DND-41 (cell line): ENCODE results near the gene MAN2B2.

ENCODE experiments used
- ATAC-seq: fragments of 200-7000 bp; cut with Tn5 transposase; 3 replicates; pipeline ENCODE4 v1.9.1; 2021; ENCODE audit warnings: low read depth; ENCODE audit not compliant: insufficient read depth
- DNase-seq: peaks from one replicate; pipeline ENCODE4 v3.0.0-alpha.2; 2020
- H2AFZ ChIP-seq: 2 replicates; pipeline ENCODE4 v1.6.0; 2012; ENCODE audit warnings: low read depth, low read length
- H3K27ac ChIP-seq: 2 replicates; pipeline ENCODE4 v1.5.1; 2012; ENCODE audit warnings: low read length, inconsistent platforms
- H3K27me3 ChIP-seq: fragments of 200-600 bp; sonication (generic); 2 replicates; pipeline ENCODE4 v1.6.0; 2012; ENCODE audit warnings: low read length, mild to moderate bottlenecking, inconsistent platforms; ENCODE audit not compliant: insufficient read depth, poor library complexity
- H3K36me3 ChIP-seq: 2 replicates; pipeline ENCODE4 v1.5.1; 2012; ENCODE audit warnings: low read length, inconsistent platforms; ENCODE audit not compliant: insufficient read depth
- H3K4me1 ChIP-seq: 2 replicates; pipeline ENCODE4 v1.5.1; 2012; ENCODE audit warnings: mild to moderate bottlenecking, low read length; ENCODE audit not compliant: insufficient read depth
- H3K4me2 ChIP-seq: 2 replicates; pipeline ENCODE4 v1.6.0; 2012; ENCODE audit warnings: mild to moderate bottlenecking, moderate library complexity, low read length, inconsistent platforms; ENCODE audit not compliant: insufficient read depth
- H3K4me3 ChIP-seq, 2 experiments: fragments of 200-600 bp in 1 of 2; shearing (Covaris generic) in 1 of 2; 2 replicates each; pipeline ENCODE4 v1.5.1; 2012 to 2016; ENCODE audit warnings: inconsistent platforms in 2 of 2, low read length in 2 of 2, mild to moderate bottlenecking in 2 of 2, low read depth in 1 of 2, moderate library complexity in 1 of 2
- H3K79me2 ChIP-seq: 2 replicates; pipeline ENCODE4 v1.6.0; 2012; ENCODE audit warnings: low read length, inconsistent platforms; ENCODE audit not compliant: insufficient read depth
- H3K9ac ChIP-seq: 2 replicates; pipeline ENCODE4 v1.6.0; 2012; ENCODE audit warnings: low read depth, mild to moderate bottlenecking, inconsistent platforms, low read length, moderate library complexity
- H3K9me3 ChIP-seq: 2 replicates; pipeline ENCODE4 v1.5.1; 2012; ENCODE audit warnings: low read length, moderate library complexity, mild to moderate bottlenecking, inconsistent platforms; ENCODE audit not compliant: insufficient read depth, severe bottlenecking
- H4K20me1 ChIP-seq: 2 replicates; pipeline ENCODE4 v1.6.0; 2012; ENCODE audit warnings: low read length; ENCODE audit not compliant: insufficient read depth
- EZH2 ChIP-seq: IDR thresholded peaks from 3 replicates; pipeline ENCODE4 v1.6.1; 2012; ENCODE audit warnings: borderline replicate concordance, low read depth, mild to moderate bottlenecking, moderate library complexity, low read length, inconsistent platforms; ENCODE audit not compliant: severe bottlenecking
- TF ChIP-seq, protein P1 (sequence below): IDR thresholded peaks from 2 replicates; pipeline ENCODE4 v1.5.1; 2012; ENCODE audit warnings: borderline replicate concordance, low read length, moderate library complexity, mild to moderate bottlenecking; ENCODE audit not compliant: poor library complexity, severe bottlenecking; ENCODE audit errors: extremely low read depth

Gene MAN2B2

DNA sequence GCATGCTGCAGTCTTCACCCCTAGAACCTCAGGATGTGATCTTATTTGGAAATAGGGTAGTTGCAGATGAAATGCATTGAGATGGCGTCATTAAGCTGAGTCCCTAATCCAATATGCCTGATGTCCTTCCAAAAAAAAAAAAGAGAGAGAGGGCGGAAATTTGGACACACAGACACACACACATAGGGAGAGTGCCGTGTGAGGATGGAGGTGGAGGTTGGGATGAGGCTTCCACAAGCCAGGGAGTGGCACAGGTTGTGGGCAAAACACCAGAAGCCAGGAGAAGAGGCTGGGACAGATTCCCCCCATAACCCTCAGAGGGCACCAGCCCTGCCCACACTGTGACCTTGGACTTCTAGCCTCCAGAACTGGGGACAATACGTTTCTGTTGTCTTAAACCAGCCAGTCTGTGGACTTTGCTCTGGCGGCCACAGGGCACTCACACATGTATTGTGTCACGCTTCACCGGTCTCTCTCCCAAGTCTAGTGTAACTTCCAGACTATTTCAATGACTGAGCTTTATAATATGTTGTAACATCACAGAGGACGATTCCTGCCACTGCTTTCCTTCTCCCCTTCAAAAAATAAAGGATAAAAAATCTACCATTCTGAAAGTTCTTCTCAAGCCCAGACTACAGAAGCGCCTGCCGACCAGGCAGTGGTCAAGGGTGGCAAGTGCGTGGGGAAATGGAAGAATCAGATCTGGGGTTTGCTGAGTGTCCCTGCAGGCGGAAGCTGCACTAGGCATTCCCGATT is 35.8 kb upstream of the MAN2B2 start:
- H3K79me2 ChIP-seq, result no peaks in the 10 kb centered on the region
- no peak for TF ChIP-seq EZH2
- TF ChIP-seq, protein P1, sequence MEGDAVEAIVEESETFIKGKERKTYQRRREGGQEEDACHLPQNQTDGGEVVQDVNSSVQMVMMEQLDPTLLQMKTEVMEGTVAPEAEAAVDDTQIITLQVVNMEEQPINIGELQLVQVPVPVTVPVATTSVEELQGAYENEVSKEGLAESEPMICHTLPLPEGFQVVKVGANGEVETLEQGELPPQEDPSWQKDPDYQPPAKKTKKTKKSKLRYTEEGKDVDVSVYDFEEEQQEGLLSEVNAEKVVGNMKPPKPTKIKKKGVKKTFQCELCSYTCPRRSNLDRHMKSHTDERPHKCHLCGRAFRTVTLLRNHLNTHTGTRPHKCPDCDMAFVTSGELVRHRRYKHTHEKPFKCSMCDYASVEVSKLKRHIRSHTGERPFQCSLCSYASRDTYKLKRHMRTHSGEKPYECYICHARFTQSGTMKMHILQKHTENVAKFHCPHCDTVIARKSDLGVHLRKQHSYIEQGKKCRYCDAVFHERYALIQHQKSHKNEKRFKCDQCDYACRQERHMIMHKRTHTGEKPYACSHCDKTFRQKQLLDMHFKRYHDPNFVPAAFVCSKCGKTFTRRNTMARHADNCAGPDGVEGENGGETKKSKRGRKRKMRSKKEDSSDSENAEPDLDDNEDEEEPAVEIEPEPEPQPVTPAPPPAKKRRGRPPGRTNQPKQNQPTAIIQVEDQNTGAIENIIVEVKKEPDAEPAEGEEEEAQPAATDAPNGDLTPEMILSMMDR, result no peak
- H3K36me3 ChIP-seq, result no peaks in the 10 kb centered on the region
- no peak for ATAC-seq
- no peaks in the 10 kb centered on the region for H3K9me3 ChIP-seq
- no peaks in the 10 kb centered on the region for H3K4me1 ChIP-seq
- no peak overlapping the region for H3K27ac ChIP-seq
- 0 out of 2 replicates have a peak, but pooled peaks cover 5% of the 10 kb centered on the region for H4K20me1 ChIP-seq
- H3K4me3 ChIP-seq, result no peak overlapping the region
- no peak overlapping the region for H3K4me2 ChIP-seq
- H2AFZ ChIP-seq, result no peak overlapping the region
- no peaks in the 10 kb centered on the region for H3K27me3 ChIP-seq
- no peak overlapping the region for H3K9ac ChIP-seq
- no peak for DNase-seq

DNA sequence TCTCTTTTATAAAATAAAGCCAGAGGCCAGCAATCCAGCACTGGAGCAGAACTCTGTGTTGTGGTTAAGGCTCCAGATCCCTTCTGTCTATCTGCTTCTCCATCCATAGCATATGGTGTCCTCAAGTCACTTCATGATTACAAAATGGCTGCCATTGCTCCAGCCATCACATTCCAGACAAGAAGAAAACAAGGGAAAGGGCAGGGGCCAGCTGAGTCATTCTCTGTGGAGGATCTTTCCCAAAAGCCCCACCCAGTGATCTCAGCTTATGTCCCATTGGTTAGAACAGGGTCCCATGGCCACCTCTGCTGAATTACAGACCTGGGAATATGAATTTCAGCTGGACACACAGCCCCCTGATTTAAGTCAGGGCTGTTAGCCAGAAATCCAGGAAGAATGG is 34.1 kb upstream of the MAN2B2 start:
- Histone ChIP-seq H3K27me3 (no peaks in the 10 kb centered on the region), H3K4me2 (no peak overlapping the region), H3K27ac (no peak overlapping the region), H3K36me3 (no peaks in the 10 kb centered on the region), H2AFZ (no peak overlapping the region), H4K20me1 (0 out of 2 replicates have a peak, but pooled peaks cover 5% of the 10 kb centered on the region), H3K4me1 (no peaks in the 10 kb centered on the region), H3K4me3 (no peak overlapping the region), H3K9me3 (no peaks in the 10 kb centered on the region), H3K9ac (no peak overlapping the region), H3K79me2 (no peaks in the 10 kb centered on the region)
- no peak for TF ChIP-seq EZH2
- TF ChIP-seq, protein P1, result no peak
- DNase-seq (no peak), ATAC-seq (no peak)

DNA sequence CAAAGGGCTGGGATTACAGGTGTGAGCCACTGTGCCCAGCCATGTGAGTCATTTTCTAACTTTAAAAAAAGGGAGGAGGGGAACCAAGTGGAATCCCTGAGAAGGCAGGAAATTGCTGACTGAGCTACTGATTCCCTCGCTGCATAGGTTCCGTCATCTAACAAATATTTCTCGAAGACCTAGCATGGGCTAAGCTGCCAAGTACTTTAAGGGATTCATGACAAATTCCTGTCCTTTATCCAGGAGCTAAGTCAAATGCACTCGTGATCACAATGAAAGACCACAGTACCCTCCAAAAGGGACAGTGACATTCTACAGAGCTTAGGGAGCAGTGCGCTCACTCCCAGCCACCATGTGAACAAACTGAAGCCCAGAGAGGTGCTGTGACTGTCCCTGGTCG is 33.2 kb upstream of the MAN2B2 start:
- H3K9ac ChIP-seq, result no peak overlapping the region
- 0 out of 2 replicates have a peak, but pooled peaks cover 5% of the 10 kb centered on the region for H4K20me1 ChIP-seq
- H3K79me2 ChIP-seq, result no peaks in the 10 kb centered on the region
- H3K4me2 ChIP-seq, result no peak overlapping the region
- H3K4me3 ChIP-seq, result no peak overlapping the region
- H3K27ac ChIP-seq, result no peak overlapping the region
- H3K36me3 ChIP-seq, result no peaks in the 10 kb centered on the region
- ATAC-seq (no peak), DNase-seq (no peak)
- TF ChIP-seq, protein P1, result no peak
- TF ChIP-seq EZH2, result no peak
- H2AFZ ChIP-seq, result no peak overlapping the region
- H3K4me1 ChIP-seq, result no peaks in the 10 kb centered on the region
- no peaks in the 10 kb centered on the region for H3K27me3 ChIP-seq
- no peaks in the 10 kb centered on the region for H3K9me3 ChIP-seq
